ENCODE data around the gene SLMAP. TPM values are rescaled to one million over a fixed set of nuclear protein-coding genes. Genes with fewer than 3 reads are reported as not detected.
A peak's percentile ranks its signal among the peaks of the same experiment; 100 is the strongest.

The SLMAP gene
- total RNA-seq, 1 donor from 2014 or later = 71.5 TPM

DNA sequence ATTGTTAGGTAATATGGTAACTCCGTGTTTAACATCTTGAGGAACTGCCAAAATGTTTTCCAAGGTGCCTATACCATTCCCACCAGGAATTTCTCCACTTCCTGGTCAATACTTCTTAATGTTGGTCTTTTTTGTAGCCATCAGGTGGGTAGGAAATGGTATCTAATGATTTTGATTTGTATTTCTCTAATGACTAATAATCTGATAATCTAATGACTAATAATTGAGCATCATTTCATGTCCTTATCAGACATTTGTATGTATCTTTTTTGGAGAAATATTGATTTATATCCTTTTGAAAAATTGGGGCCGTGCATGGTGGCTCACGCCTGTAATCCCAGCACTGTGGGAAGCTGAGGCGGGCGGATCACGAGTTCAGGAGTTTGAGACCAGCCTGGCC is 38.8 kb downstream of the SLMAP start:
- Mint-ChIP-seq H3K27ac (ENCODE audit: unreplicated experiment) (no peak overlapping the region), H3K27me3 (ENCODE audit: unreplicated experiment) (no peaks in the 10 kb centered on the region), H3K9me3 (ENCODE audit: unreplicated experiment) (no peaks in the 10 kb centered on the region), H3K4me3 (ENCODE audit: unreplicated experiment) (no peak overlapping the region), H3K4me1 (ENCODE audit: unreplicated experiment) (peaks cover 22% of the 10 kb centered on the region), H3K36me3 (ENCODE audit: unreplicated experiment) (no peaks in the 10 kb centered on the region)
- TF ChIP-seq, protein P1, sequence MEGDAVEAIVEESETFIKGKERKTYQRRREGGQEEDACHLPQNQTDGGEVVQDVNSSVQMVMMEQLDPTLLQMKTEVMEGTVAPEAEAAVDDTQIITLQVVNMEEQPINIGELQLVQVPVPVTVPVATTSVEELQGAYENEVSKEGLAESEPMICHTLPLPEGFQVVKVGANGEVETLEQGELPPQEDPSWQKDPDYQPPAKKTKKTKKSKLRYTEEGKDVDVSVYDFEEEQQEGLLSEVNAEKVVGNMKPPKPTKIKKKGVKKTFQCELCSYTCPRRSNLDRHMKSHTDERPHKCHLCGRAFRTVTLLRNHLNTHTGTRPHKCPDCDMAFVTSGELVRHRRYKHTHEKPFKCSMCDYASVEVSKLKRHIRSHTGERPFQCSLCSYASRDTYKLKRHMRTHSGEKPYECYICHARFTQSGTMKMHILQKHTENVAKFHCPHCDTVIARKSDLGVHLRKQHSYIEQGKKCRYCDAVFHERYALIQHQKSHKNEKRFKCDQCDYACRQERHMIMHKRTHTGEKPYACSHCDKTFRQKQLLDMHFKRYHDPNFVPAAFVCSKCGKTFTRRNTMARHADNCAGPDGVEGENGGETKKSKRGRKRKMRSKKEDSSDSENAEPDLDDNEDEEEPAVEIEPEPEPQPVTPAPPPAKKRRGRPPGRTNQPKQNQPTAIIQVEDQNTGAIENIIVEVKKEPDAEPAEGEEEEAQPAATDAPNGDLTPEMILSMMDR (IDR thresholded peaks at IDR 0.05) = no peak
- DNase-seq (ENCODE audit: extremely low spot score, unreplicated experiment) = no peak

DNA sequence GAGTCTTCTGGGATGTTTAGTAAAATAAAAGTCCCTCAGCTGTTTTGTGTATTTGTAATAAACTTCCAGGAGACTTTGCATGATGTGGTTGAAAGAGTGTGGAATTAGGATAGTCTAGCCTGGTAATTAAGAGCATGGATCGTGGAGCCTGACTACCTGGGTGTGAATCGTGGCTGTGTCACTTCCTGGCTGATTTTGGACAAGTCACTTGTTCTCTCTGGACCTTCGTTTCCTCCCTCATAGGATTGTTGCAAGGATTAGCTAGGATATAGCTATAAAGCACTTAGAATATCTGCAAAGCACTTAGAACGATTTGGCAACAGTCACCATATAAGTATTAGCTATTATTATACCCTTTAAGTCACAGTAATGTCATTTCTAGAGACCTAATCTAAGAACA is 40.2 kb downstream of the SLMAP start:
- Mint-ChIP-seq H3K27me3 (ENCODE audit: unreplicated experiment) (no peaks in the 10 kb centered on the region), H3K4me1 (ENCODE audit: unreplicated experiment) (peaks cover 27% of the 10 kb centered on the region), H3K9me3 (ENCODE audit: unreplicated experiment) (no peaks in the 10 kb centered on the region), H3K36me3 (ENCODE audit: unreplicated experiment) (no peaks in the 10 kb centered on the region), H3K4me3 (ENCODE audit: unreplicated experiment) (no peak overlapping the region), H3K27ac (ENCODE audit: unreplicated experiment) (no peak overlapping the region)
- DNase-seq (ENCODE audit: extremely low spot score, unreplicated experiment) = no peak
- TF ChIP-seq, protein P1 (IDR thresholded peaks at IDR 0.05) = no peak

DNA sequence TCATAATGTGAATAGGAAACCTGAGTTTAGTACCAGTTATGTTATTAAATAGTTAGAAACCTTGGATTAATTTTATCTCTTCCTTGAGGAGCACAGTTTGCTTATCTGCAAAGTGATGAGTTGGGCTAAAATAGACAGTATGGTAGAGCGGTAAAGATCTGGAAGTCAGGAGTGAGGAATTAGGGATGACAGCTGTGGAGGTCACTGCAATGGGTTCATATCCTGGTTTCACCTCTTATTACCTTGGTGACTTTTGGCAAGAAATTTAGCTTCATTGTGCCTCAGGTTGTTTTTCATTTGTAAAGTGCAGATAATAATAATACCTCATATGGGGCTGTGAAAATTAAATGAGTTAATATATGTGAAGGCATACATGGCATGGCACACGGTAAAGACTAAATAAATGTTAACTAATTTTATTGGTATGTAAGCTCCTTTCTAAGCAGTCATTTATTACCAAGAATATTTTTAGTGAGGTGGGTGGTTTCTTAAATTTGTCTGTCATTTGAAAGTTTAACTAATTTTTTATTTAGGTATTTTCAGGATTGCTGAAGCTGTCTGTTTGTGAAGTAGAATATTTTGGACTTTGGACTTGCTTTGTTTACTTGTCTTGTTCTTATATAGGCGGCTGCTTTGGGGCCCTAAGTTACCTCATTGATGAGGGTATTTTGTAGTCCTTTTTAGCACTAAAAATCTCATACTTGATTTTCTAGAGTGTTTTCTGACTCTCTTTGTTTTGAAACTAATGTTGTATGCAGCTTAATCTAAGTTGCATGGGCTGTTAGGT is 41.8 kb downstream of the SLMAP start:
- Mint-ChIP-seq H3K9me3 (ENCODE audit: unreplicated experiment) (no peaks in the 10 kb centered on the region), H3K27ac (ENCODE audit: unreplicated experiment) (no peak overlapping the region), H3K27me3 (ENCODE audit: unreplicated experiment) (no peaks in the 10 kb centered on the region), H3K36me3 (ENCODE audit: unreplicated experiment) (no peaks in the 10 kb centered on the region), H3K4me3 (ENCODE audit: unreplicated experiment) (no peak overlapping the region), H3K4me1 (ENCODE audit: unreplicated experiment) (peaks cover 40% of the 10 kb centered on the region)
- TF ChIP-seq, protein P1 (IDR thresholded peaks at IDR 0.05) = no peak
- DNase-seq (ENCODE audit: extremely low spot score, unreplicated experiment) = no peak

DNA sequence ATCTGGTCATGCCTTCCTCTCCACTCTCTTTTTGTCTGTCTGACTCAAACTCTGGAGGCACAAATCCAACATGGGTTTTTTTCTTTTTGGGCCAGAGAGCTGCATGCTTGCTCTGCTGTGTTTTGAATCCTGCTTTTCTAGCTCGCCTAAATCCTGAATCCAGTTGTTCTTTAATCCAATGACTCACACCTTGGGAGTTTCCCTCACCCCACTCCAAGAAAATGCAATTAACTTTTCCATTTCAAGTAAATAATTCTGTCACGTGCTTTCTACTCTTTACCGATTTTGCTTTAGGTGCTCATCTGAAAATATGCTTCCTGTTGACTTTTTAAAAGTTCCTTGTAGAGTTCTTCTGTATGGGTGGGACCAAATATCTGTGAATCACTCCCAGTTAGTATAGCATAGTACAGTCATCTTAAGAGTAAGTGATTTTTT is 47.6 kb downstream of the SLMAP start:
- no peak for DNase-seq (ENCODE audit: extremely low spot score, unreplicated experiment)
- H3K27ac Mint-ChIP-seq (ENCODE audit: unreplicated experiment) = peak overlapping the region; percentile 81
- H3K4me3 Mint-ChIP-seq (ENCODE audit: unreplicated experiment) = peak overlapping the region; percentile 53

DNA sequence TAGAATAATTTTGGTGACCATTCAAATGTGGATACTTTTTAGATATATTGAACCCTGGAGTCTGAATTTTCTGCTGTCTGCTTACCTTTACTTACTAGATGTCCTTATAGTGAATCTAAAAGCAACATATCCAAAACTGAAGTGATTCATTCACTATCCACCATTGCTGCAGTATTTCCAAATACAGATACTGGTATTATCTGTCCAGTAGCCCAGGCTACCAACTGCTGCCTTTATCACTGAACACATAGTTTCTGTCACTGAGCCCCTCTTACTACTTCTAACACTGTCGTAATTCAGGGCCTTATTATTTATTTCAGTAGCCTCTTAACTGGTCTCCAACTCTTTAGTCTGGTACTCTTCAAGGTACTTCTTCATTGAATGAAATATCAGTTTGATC is 49.2 kb downstream of the SLMAP start:
- TF ChIP-seq, protein P1 (IDR thresholded peaks at IDR 0.05) = no peak
- Mint-ChIP-seq H3K36me3 (ENCODE audit: unreplicated experiment) (no peaks in the 10 kb centered on the region), H3K27ac (ENCODE audit: unreplicated experiment) (no peak overlapping the region), H3K4me1 (ENCODE audit: unreplicated experiment) (peaks cover 39% of the 10 kb centered on the region), H3K4me3 (ENCODE audit: unreplicated experiment) (no peak overlapping the region), H3K27me3 (ENCODE audit: unreplicated experiment) (no peaks in the 10 kb centered on the region), H3K9me3 (ENCODE audit: unreplicated experiment) (no peaks in the 10 kb centered on the region)
- DNase-seq (ENCODE audit: extremely low spot score, unreplicated experiment) = no peak

More for the DNA sequence above, 47.6 kb downstream of the SLMAP start:
- TF ChIP-seq, protein P1 (IDR thresholded peaks at IDR 0.05) = no peak
- Mint-ChIP-seq H3K36me3 (ENCODE audit: unreplicated experiment) (no peaks in the 10 kb centered on the region), H3K4me1 (ENCODE audit: unreplicated experiment) (peaks cover 41% of the 10 kb centered on the region), H3K9me3 (ENCODE audit: unreplicated experiment) (no peaks in the 10 kb centered on the region), H3K27me3 (ENCODE audit: unreplicated experiment) (no peaks in the 10 kb centered on the region)
